OCI-LY1 (cell line): ENCODE data around the gene ASB15.

Experiments used
- CTCF ChIP-seq: fragments of 200-600 bp; sonication (generic), shearing (Covaris generic); IDR thresholded peaks from 2 replicates; pipeline ENCODE4 v1.5.1; 2017; ENCODE audit warnings: mild to moderate bottlenecking, antibody characterized with exemption, low read length, moderate library complexity, mixed read lengths
- EZH2 ChIP-seq: fragments of 200-600 bp; sonication (generic), shearing (Covaris generic); IDR thresholded peaks from 2 replicates; pipeline ENCODE4 v1.8.0; 2017; ENCODE audit warnings: borderline replicate concordance, mixed run types, mild to moderate bottlenecking, antibody characterized with exemption, low read length, moderate library complexity, mixed read lengths

GRCh38 chr7:123571187-123571586 lies 30.4 kb upstream of the ASB15 start:
- TF ChIP-seq CTCF, result no peak
- no peak for TF ChIP-seq EZH2
